ENCODE measurements around the gene PHACTR3. TPM values are rescaled to one million over a fixed set of nuclear protein-coding genes. Genes with fewer than 3 reads are reported as not detected.
"Not testable (repeated sequence)": the region's sequence is repeated elsewhere in the genome, so short reads cannot be mapped to it uniquely, and the experiment has no call there.

Gene PHACTR3
- total RNA-seq, 1 experiment from 2014 or later, result not detected

GRCh38 chr20:59850018-59850641 lies 245.8 kb downstream of the PHACTR3 start:
- H4K5ac ChIP-seq (ENCODE audit: insufficient read length, low read depth, low read length), result no peak overlapping the region
- no peak overlapping the region for H2BK20ac ChIP-seq (ENCODE audit: low read depth, low read length, poor library complexity, severe bottlenecking)
- TF ChIP-seq, protein P1, sequence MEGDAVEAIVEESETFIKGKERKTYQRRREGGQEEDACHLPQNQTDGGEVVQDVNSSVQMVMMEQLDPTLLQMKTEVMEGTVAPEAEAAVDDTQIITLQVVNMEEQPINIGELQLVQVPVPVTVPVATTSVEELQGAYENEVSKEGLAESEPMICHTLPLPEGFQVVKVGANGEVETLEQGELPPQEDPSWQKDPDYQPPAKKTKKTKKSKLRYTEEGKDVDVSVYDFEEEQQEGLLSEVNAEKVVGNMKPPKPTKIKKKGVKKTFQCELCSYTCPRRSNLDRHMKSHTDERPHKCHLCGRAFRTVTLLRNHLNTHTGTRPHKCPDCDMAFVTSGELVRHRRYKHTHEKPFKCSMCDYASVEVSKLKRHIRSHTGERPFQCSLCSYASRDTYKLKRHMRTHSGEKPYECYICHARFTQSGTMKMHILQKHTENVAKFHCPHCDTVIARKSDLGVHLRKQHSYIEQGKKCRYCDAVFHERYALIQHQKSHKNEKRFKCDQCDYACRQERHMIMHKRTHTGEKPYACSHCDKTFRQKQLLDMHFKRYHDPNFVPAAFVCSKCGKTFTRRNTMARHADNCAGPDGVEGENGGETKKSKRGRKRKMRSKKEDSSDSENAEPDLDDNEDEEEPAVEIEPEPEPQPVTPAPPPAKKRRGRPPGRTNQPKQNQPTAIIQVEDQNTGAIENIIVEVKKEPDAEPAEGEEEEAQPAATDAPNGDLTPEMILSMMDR (conservative IDR thresholded peaks at IDR 0.05), result peak; percentile 75
- no peaks in the 10 kb centered on the region for H3K4me1 ChIP-seq (ENCODE audit: insufficient read depth, low read length)
- no peak overlapping the region for H3K27ac Mint-ChIP-seq
- H3K4ac ChIP-seq (ENCODE audit: low read depth, low read length), result no peak overlapping the region
- no peak overlapping the region for H2BK5ac ChIP-seq (ENCODE audit: insufficient read length, low read length)
- no peak overlapping the region for H3K23ac ChIP-seq (ENCODE audit: insufficient read length, low read depth, low read length)
- DNase-seq, result no peak
- no peaks in the 10 kb centered on the region for H3K23me2 ChIP-seq (ENCODE audit: insufficient read length, low read depth, low read length, poor library complexity, severe bottlenecking)
- H2BK120ac ChIP-seq (ENCODE audit: low read depth, low read length, poor library complexity, severe bottlenecking), result no peak overlapping the region
- no peaks in the 10 kb centered on the region for H3K27me3 ChIP-seq (ENCODE audit: insufficient read depth, low read length)
- no peak overlapping the region for H3K9ac ChIP-seq (ENCODE audit: extremely low read depth, insufficient read length, low read length)
- H3K18ac ChIP-seq (ENCODE audit: insufficient read length, low read depth, low read length), result no peak overlapping the region
- H3K4me2 ChIP-seq (ENCODE audit: insufficient read depth, insufficient read length, low read length), result no peak overlapping the region
- H3K27ac ChIP-seq (ENCODE audit: insufficient read length, low read depth, low read length), result no peak overlapping the region
- no peak overlapping the region for H3T11ph ChIP-seq (ENCODE audit: low read length)
- H3K27me3 Mint-ChIP-seq (ENCODE audit: low read depth), result peaks cover 6% of the 10 kb centered on the region
- peaks cover 0 to 7% of the 10 kb centered on the region in 2 experiments; a peak in 1 of 5 replicates for H3K9me3 Mint-ChIP-seq
- no peak overlapping the region for H4K8ac ChIP-seq (replicated peaks; ENCODE audit: insufficient read length, low read depth, low read length)
- no peak overlapping the region for H3K4me3 Mint-ChIP-seq
- H3K79me1 ChIP-seq (ENCODE audit: insufficient read depth, low read depth, low read length, poor library complexity, severe bottlenecking), result no peaks in the 10 kb centered on the region
- WGBS (ENCODE audit: extremely low coverage, insufficient read length, low lambda C conversion rate), result no CpG with 5 or more reads among the region's 7 CpGs
- no peak overlapping the region for H2BK15ac ChIP-seq (ENCODE audit: low read depth, low read length)
- no peaks in the 10 kb centered on the region for H4K20me1 ChIP-seq (ENCODE audit: control insufficient read depth, insufficient read depth, insufficient read length)
- no peak overlapping the region for H3K56ac ChIP-seq (ENCODE audit: insufficient read length, low read depth, low read length)
- H3K9me3 ChIP-seq (ENCODE audit: control insufficient read depth, low read depth, low read length), result no peaks in the 10 kb centered on the region
- H4K91ac ChIP-seq (ENCODE audit: insufficient read length, low read depth, low read length), result no peak overlapping the region
- H3K79me2 ChIP-seq (ENCODE audit: insufficient read depth, low read length), result no peaks in the 10 kb centered on the region
- no peak overlapping the region for H2AK5ac ChIP-seq (ENCODE audit: insufficient read length, low read length)
- H3K36me3 Mint-ChIP-seq (ENCODE audit: insufficient read depth in 1 of 3, low read depth in 3 of 3), result no peaks in the 10 kb centered on the region
- no peak overlapping the region for H2AFZ ChIP-seq (ENCODE audit: low read length)
- no peak overlapping the region for H3K14ac ChIP-seq (ENCODE audit: insufficient read depth, low read length)
- H3K4me1 Mint-ChIP-seq, result no peaks in the 10 kb centered on the region
- no peak overlapping the region for H2BK12ac ChIP-seq (ENCODE audit: insufficient read length, low read depth, low read length)

DNA sequence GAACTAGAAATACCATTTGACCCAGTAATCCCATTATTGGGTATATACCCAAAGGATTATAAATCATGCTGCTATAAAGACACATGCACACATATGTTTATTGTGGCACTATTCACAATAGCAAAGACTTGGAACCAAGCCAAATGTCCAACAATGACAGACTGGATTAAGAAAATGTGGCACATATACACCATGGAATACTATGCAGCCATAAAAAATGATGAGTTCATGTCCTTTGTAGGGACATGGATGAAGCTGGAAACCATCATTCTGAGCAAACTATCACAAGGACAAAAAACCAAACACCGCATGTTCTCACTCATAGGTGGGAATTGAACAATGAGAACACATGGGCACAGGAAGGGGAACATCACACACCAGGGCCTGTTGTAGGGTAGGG lies 252.2 kb downstream of the PHACTR3 start:
- H3K4ac ChIP-seq (ENCODE audit: low read depth, low read length); H2BK20ac ChIP-seq (ENCODE audit: low read depth, low read length, poor library complexity, severe bottlenecking): not testable (repeated sequence)
- H3K27me3 Mint-ChIP-seq (ENCODE audit: low read depth), result peaks cover 18% of the 10 kb centered on the region

More for the DNA sequence above, 252.2 kb downstream of the PHACTR3 start:
- H3K4me3 Mint-ChIP-seq; H3K4me2 ChIP-seq (ENCODE audit: insufficient read depth, insufficient read length, low read length); H4K20me1 ChIP-seq (ENCODE audit: control insufficient read depth, insufficient read depth, insufficient read length); H2BK15ac ChIP-seq (ENCODE audit: low read depth, low read length); H3K27me3 ChIP-seq (ENCODE audit: insufficient read depth, low read length); H3K9me3 ChIP-seq (ENCODE audit: control insufficient read depth, low read depth, low read length); H3K56ac ChIP-seq (ENCODE audit: insufficient read length, low read depth, low read length); H3K23ac ChIP-seq (ENCODE audit: insufficient read length, low read depth, low read length); H2BK12ac ChIP-seq (ENCODE audit: insufficient read length, low read depth, low read length); H3K27ac ChIP-seq (ENCODE audit: insufficient read length, low read depth, low read length); H2BK5ac ChIP-seq (ENCODE audit: insufficient read length, low read length); DNase-seq; H2AFZ ChIP-seq (ENCODE audit: low read length); H3K18ac ChIP-seq (ENCODE audit: insufficient read length, low read depth, low read length); H4K91ac ChIP-seq (ENCODE audit: insufficient read length, low read depth, low read length); H3K36me3 Mint-ChIP-seq (ENCODE audit: insufficient read depth in 1 of 3, low read depth in 3 of 3); H4K5ac ChIP-seq (ENCODE audit: insufficient read length, low read depth, low read length); H3K23me2 ChIP-seq (ENCODE audit: insufficient read length, low read depth, low read length, poor library complexity, severe bottlenecking); H3K79me1 ChIP-seq (ENCODE audit: insufficient read depth, low read depth, low read length, poor library complexity, severe bottlenecking); H3K14ac ChIP-seq (ENCODE audit: insufficient read depth, low read length); H3T11ph ChIP-seq (ENCODE audit: low read length); H3K4me1 Mint-ChIP-seq; H4K8ac ChIP-seq (replicated peaks; ENCODE audit: insufficient read length, low read depth, low read length); H3K9ac ChIP-seq (ENCODE audit: extremely low read depth, insufficient read length, low read length); H3K79me2 ChIP-seq (ENCODE audit: insufficient read depth, low read length); H2BK120ac ChIP-seq (ENCODE audit: low read depth, low read length, poor library complexity, severe bottlenecking); H3K27ac Mint-ChIP-seq; H2AK5ac ChIP-seq (ENCODE audit: insufficient read length, low read length); H3K4me1 ChIP-seq (ENCODE audit: insufficient read depth, low read length): not testable (repeated sequence)
- WGBS (ENCODE audit: extremely low coverage, insufficient read length, low lambda C conversion rate), result no CpG with 5 or more reads among the region's 1 CpG
- peaks cover 6 to 33% of the 10 kb centered on the region in 2 experiments; a peak in 4 of 5 replicates for H3K9me3 Mint-ChIP-seq

Data from H9 (cell line).